HEK293 (cell line): Measurements from ENCODE around the gene INCA1.

Experiments used
- ATF2 ChIP-seq: fragments of 450-650 bp; formaldehyde crosslinking; IDR thresholded peaks from 2 replicates; pipeline ENCODE4 v1.5.1; 2016; ENCODE audit warnings: missing biosample characterization, missing genetic modification characterization, low read depth
- EGR2 ChIP-seq: fragments of 450-650 bp; formaldehyde crosslinking; IDR thresholded peaks from 2 replicates; pipeline ENCODE4 v1.5.1; 2016; ENCODE audit warnings: low read depth, missing biosample characterization, missing genetic modification characterization
- FEZF1 ChIP-seq: fragments of 450-650 bp; formaldehyde crosslinking; IDR thresholded peaks from 2 replicates; pipeline ENCODE4 v1.5.1; 2016; ENCODE audit warnings: missing biosample characterization, missing genetic modification characterization
- GFI1B ChIP-seq: fragments of 450-650 bp; formaldehyde crosslinking; IDR thresholded peaks from 2 replicates; pipeline ENCODE4 v1.5.1; 2016; ENCODE audit warnings: missing biosample characterization, missing genetic modification characterization
- KLF1 ChIP-seq: fragments of 450-650 bp; formaldehyde crosslinking; IDR thresholded peaks from 2 replicates; pipeline ENCODE4 v1.5.1; 2016; ENCODE audit warnings: missing biosample characterization, missing genetic modification characterization
- MYNN ChIP-seq: fragments of 450-650 bp; formaldehyde crosslinking; IDR thresholded peaks from 2 replicates; pipeline ENCODE4 v1.5.1; 2016; ENCODE audit warnings: missing biosample characterization, missing genetic modification characterization, borderline replicate concordance
- MZF1 ChIP-seq: fragments of 450-650 bp; formaldehyde crosslinking; IDR thresholded peaks from 2 replicates; pipeline ENCODE4 v1.5.1; 2017; ENCODE audit warnings: missing biosample characterization, missing genetic modification characterization, borderline replicate concordance
- PRDM1 ChIP-seq: fragments of 450-650 bp; formaldehyde crosslinking; IDR thresholded peaks from 2 replicates; pipeline ENCODE4; 2016; ENCODE audit warnings: missing biosample characterization, missing genetic modification characterization
- SALL2 ChIP-seq: fragments of 450-650 bp; formaldehyde crosslinking; IDR thresholded peaks from 2 replicates; pipeline ENCODE4 v1.5.0; 2017; ENCODE audit warnings: missing biosample characterization, mild to moderate bottlenecking, missing genetic modification characterization, borderline replicate concordance
- ZFP3 ChIP-seq: fragments of 450-650 bp; formaldehyde crosslinking; IDR thresholded peaks from 2 replicates; pipeline ENCODE4 v1.5.1; 2016; ENCODE audit warnings: low read depth, missing biosample characterization, missing genetic modification characterization
- ZIC2 ChIP-seq: fragments of 450-650 bp; formaldehyde crosslinking; IDR thresholded peaks from 2 replicates; pipeline ENCODE4 v1.5.1; 2016; ENCODE audit warnings: missing biosample characterization, missing genetic modification characterization
- ZNF132 ChIP-seq: fragments of 450-650 bp; formaldehyde crosslinking; IDR thresholded peaks from 2 replicates; pipeline ENCODE4 v1.5.1; 2017; ENCODE audit warnings: missing biosample characterization, missing genetic modification characterization, borderline replicate concordance
- ZNF140 ChIP-seq: fragments of 450-650 bp; formaldehyde crosslinking; IDR thresholded peaks from 2 replicates; pipeline ENCODE4 v1.5.1; 2016; ENCODE audit warnings: missing biosample characterization, missing genetic modification characterization
- ZNF148 ChIP-seq: fragments of 450-650 bp; formaldehyde crosslinking; IDR thresholded peaks from 2 replicates; pipeline ENCODE4 v1.5.0; 2017; ENCODE audit warnings: missing biosample characterization, missing genetic modification characterization, borderline replicate concordance
- ZNF169 ChIP-seq: fragments of 450-650 bp; formaldehyde crosslinking; IDR thresholded peaks from 2 replicates; pipeline ENCODE4 v1.5.1; 2016; ENCODE audit warnings: missing biosample characterization, missing genetic modification characterization
- ZNF174 ChIP-seq: fragments of 450-650 bp; formaldehyde crosslinking; IDR thresholded peaks from 2 replicates; pipeline ENCODE4 v1.5.0; 2017; ENCODE audit warnings: missing biosample characterization, mild to moderate bottlenecking, missing genetic modification characterization
- ZNF19 ChIP-seq: fragments of 450-650 bp; formaldehyde crosslinking; IDR thresholded peaks from 2 replicates; pipeline ENCODE4; 2016; ENCODE audit warnings: missing biosample characterization, missing genetic modification characterization, low read depth
- ZNF211 ChIP-seq: fragments of 450-650 bp; formaldehyde crosslinking; IDR thresholded peaks from 2 replicates; pipeline ENCODE4 v1.5.1; 2016; ENCODE audit warnings: low read depth, missing biosample characterization, missing genetic modification characterization
- ZNF214 ChIP-seq: fragments of 450-650 bp; formaldehyde crosslinking; IDR thresholded peaks from 2 replicates; pipeline ENCODE4 v1.5.1; 2017; ENCODE audit warnings: missing biosample characterization, mild to moderate bottlenecking, missing genetic modification characterization, borderline replicate concordance
- ZNF223 ChIP-seq: fragments of 450-650 bp; formaldehyde crosslinking; IDR thresholded peaks from 2 replicates; pipeline ENCODE4 v1.5.1; 2016; ENCODE audit warnings: missing biosample characterization, missing genetic modification characterization
- ZNF239 ChIP-seq: fragments of 450-650 bp; formaldehyde crosslinking; IDR thresholded peaks from 2 replicates; pipeline ENCODE4 v1.5.1; 2016; ENCODE audit warnings: missing biosample characterization, missing genetic modification characterization
- ZNF311 ChIP-seq: fragments of 450-650 bp; formaldehyde crosslinking; IDR thresholded peaks from 2 replicates; pipeline ENCODE4 v1.5.1; 2017; ENCODE audit warnings: missing biosample characterization, missing genetic modification characterization, borderline replicate concordance
- ZNF324 ChIP-seq: fragments of 450-650 bp; formaldehyde crosslinking; IDR thresholded peaks from 2 replicates; pipeline ENCODE4 v1.5.1; 2016; ENCODE audit warnings: missing biosample characterization, missing genetic modification characterization
- ZNF335 ChIP-seq: fragments of 450-650 bp; formaldehyde crosslinking; conservative IDR thresholded peaks from 2 replicates; pipeline ENCODE4 v1.5.1; 2016; ENCODE audit warnings: missing biosample characterization, missing genetic modification characterization
- ZNF521 ChIP-seq: fragments of 450-650 bp; formaldehyde crosslinking; IDR thresholded peaks from 2 replicates; pipeline ENCODE4 v1.5.1; 2017; ENCODE audit warnings: missing biosample characterization, mild to moderate bottlenecking, missing genetic modification characterization
- ZNF548 ChIP-seq: fragments of 450-650 bp; formaldehyde crosslinking; IDR thresholded peaks from 2 replicates; pipeline ENCODE4 v1.5.1; 2016; ENCODE audit warnings: missing biosample characterization, missing genetic modification characterization
- ZNF629 ChIP-seq: fragments of 450-650 bp; formaldehyde crosslinking; IDR thresholded peaks from 2 replicates; pipeline ENCODE4 v1.5.1; 2017; ENCODE audit warnings: missing biosample characterization, missing genetic modification characterization
- ZNF777 ChIP-seq: fragments of 450-650 bp; formaldehyde crosslinking; IDR thresholded peaks from 2 replicates; pipeline ENCODE4 v1.5.1; 2017; ENCODE audit warnings: missing biosample characterization, missing genetic modification characterization, borderline replicate concordance
- ZNF792 ChIP-seq: fragments of 450-650 bp; formaldehyde crosslinking; IDR thresholded peaks from 2 replicates; pipeline ENCODE4 v1.5.1; 2016; ENCODE audit warnings: missing biosample characterization, missing genetic modification characterization
- ZSCAN23 ChIP-seq: fragments of 450-650 bp; formaldehyde crosslinking; IDR thresholded peaks from 2 replicates; pipeline ENCODE4 v1.5.1; 2016; ENCODE audit warnings: missing biosample characterization, missing genetic modification characterization
- TF ChIP-seq, protein P1 (sequence below): fragments of 450-650 bp; formaldehyde crosslinking; IDR thresholded peaks from 2 replicates; pipeline ENCODE4 v1.5.1; 2016; ENCODE audit warnings: missing biosample characterization, missing genetic modification characterization, borderline replicate concordance
- TF ChIP-seq, protein P2 (sequence below): fragments of 450-650 bp; IDR thresholded peaks from 2 replicates; pipeline ENCODE4 v1.5.1; 2018; ENCODE audit warnings: missing biosample characterization, mild to moderate bottlenecking, missing genetic modification characterization

Gene INCA1

DNA sequence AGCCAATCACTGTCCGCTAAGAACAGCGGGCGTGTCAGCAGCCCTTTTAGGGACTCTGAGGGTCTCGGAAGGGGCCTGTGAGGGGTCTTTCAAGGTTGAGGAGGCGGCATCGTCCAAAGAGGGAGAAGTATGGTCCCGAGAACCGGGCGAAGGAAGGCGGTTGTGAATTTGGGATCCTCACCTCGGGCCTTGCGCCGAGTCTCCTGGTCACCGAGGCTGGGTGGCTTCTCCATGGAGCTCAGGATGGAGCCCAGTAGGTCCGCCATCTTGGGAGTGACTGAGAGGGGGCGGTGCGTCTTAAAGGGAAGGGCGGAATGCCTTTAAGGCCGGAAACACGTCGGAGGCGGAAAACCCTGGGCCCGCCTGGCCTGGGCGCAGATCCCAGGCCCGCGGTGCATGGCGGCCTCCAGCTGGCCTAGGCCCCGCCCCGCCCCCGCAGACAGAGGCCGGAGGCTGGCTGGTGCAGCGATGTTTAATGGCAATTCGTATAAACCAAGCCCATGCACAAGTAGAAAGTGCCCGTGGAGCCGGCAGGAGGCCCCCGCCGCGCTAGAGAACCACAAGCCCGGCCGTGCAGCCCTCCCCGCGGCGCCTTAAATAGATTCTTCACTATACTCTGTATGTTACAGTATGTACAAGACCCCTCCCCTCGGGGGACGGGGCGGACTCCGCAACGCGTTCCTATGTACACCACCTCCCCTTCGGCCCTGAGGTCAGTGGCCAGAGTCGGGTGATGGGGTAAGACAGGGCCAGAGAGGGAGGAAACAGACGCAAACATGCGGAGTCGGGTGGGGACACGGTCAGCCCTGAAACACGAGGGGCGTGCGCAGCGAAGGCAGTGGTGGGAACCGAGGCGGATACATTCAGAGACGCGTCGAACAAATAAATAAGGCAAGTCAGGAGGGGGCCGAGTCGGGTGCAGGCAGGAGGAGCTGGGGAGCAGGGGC lies 29.5 kb downstream of the INCA1 start, which contains the start of gene SPAG7 (continued):
- TF ChIP-seq, protein P1, sequence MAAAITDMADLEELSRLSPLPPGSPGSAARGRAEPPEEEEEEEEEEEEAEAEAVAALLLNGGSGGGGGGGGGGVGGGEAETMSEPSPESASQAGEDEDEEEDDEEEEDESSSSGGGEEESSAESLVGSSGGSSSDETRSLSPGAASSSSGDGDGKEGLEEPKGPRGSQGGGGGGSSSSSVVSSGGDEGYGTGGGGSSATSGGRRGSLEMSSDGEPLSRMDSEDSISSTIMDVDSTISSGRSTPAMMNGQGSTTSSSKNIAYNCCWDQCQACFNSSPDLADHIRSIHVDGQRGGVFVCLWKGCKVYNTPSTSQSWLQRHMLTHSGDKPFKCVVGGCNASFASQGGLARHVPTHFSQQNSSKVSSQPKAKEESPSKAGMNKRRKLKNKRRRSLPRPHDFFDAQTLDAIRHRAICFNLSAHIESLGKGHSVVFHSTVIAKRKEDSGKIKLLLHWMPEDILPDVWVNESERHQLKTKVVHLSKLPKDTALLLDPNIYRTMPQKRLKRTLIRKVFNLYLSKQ (tag by site-specific recombination) = no peak
- peak; percentile 98 for TF ChIP-seq ZNF335 (tag by site-specific recombination)
- no peak for TF ChIP-seq ZNF521 (tag by site-specific recombination)
- TF ChIP-seq ZNF132 (tag by site-specific recombination) = no peak
- peak; percentile 92 for TF ChIP-seq ZIC2 (tag by site-specific recombination)
- TF ChIP-seq KLF1 = peak; percentile 62
- no peak for TF ChIP-seq PRDM1
- no peak for TF ChIP-seq ZNF311 (tag by site-specific recombination)
- no peak for TF ChIP-seq ZFP3
- TF ChIP-seq ZNF169 (tag by site-specific recombination) = no peak
- no peak for TF ChIP-seq ZNF239
- peak; percentile 80 for TF ChIP-seq EGR2 (tag by site-specific recombination)
- TF ChIP-seq ZNF211 (tag by site-specific recombination) = no peak
- no peak for TF ChIP-seq ATF2 (tag by site-specific recombination)
- peak; percentile 71 for TF ChIP-seq ZNF629
- no peak for TF ChIP-seq ZSCAN23 (tag by site-specific recombination)
- TF ChIP-seq ZNF19 (tag by site-specific recombination) = no peak
- no peak for TF ChIP-seq ZNF223 (tag by site-specific recombination)
- 0 out of 2 replicates have a peak, but pooled peaks have one; percentile 54 for TF ChIP-seq ZNF777
- no peak; the same call in 1 of the 2 replicates for TF ChIP-seq ZNF792 (tag by site-specific recombination)
- no peak for TF ChIP-seq ZNF140 (tag by site-specific recombination)
- TF ChIP-seq ZNF548 (tag by site-specific recombination) = no peak
- no peak for TF ChIP-seq ZNF214 (tag by site-specific recombination)
- peak; percentile 81; the same call in 1 of the 2 replicates for TF ChIP-seq ZNF324 (tag by site-specific recombination)
- TF ChIP-seq MZF1 = no peak
- no peak for TF ChIP-seq ZNF148 (tag by site-specific recombination)
- TF ChIP-seq SALL2 (tag by site-specific recombination) = no peak
- TF ChIP-seq, protein P2, sequence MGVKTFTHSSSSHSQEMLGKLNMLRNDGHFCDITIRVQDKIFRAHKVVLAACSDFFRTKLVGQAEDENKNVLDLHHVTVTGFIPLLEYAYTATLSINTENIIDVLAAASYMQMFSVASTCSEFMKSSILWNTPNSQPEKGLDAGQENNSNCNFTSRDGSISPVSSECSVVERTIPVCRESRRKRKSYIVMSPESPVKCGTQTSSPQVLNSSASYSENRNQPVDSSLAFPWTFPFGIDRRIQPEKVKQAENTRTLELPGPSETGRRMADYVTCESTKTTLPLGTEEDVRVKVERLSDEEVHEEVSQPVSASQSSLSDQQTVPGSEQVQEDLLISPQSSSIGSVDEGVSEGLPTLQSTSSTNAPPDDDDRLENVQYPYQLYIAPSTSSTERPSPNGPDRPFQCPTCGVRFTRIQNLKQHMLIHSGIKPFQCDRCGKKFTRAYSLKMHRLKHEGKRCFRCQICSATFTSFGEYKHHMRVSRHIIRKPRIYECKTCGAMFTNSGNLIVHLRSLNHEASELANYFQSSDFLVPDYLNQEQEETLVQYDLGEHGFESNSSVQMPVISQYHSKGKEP (tag by site-specific recombination) = peak; percentile 93
- 0 out of 2 replicates have a peak, but pooled peaks have one; percentile 26 for TF ChIP-seq FEZF1 (tag by site-specific recombination)
- TF ChIP-seq GFI1B (tag by site-specific recombination) = no peak
- no peak for TF ChIP-seq ZNF174
- no peak for TF ChIP-seq MYNN
